Esophagus mucosa (tissue), 1 donor: ENCODE data around the gene FBLIM1. TPM values are rescaled to one million over a fixed set of nuclear protein-coding genes. Genes with fewer than 3 reads are reported as not detected.
A peak's percentile ranks its signal among the peaks of the same experiment; 100 is the strongest.
"Not testable (repeated sequence)": the region's sequence is repeated elsewhere in the genome, so short reads cannot be mapped to it uniquely, and the experiment has no call there.

Experiments used
- ATAC-seq: fragments of 200-7000 bp; cut with Tn5 transposase; one replicate; pipeline ENCODE4 v1.9.1; 2020
- total RNA-seq: library from RNA; stranded (reverse); gene quantifications from one replicate; pipeline ENCODE4 v1.2.4, GENCODE V29; 2023
- donor health status: DM: yes; HTN: yes; CAD: no.

FBLIM1 gene
- total RNA-seq, 1 donor from 2014 or later = 56.5 TPM

- no peak for ATAC-seq
These were observed 9.8 kb downstream of the FBLIM1 start for GRCh38 chr1:15768388-15768787.

GRCh38 chr1:15770313-15770962 is 11.8 kb downstream of the FBLIM1 start:
- ATAC-seq = no peak

GRCh38 chr1:15771836-15772515 is 13.4 kb downstream of the FBLIM1 start:
- ATAC-seq = no peak

GRCh38 chr1:15775706-15776105 is 17.1 kb downstream of the FBLIM1 start:
- ATAC-seq = no peak

- no peak for ATAC-seq
These were observed 19.5 kb downstream of the FBLIM1 start for GRCh38 chr1:15777909-15778707.

GRCh38 chr1:15785683-15786082 is 27.1 kb downstream of the FBLIM1 start:
- peak; percentile 2 for ATAC-seq

GRCh38 chr1:15786581-15786980 is 28.0 kb downstream of the FBLIM1 start:
- peak; percentile 35 for ATAC-seq

- ATAC-seq = peak; percentile 76
These were observed 30.2 kb downstream of the FBLIM1 start for GRCh38 chr1:15788624-15789301.

GRCh38 chr1:15796086-15796462 is 37.5 kb downstream of the FBLIM1 start:
- ATAC-seq = no peak

GRCh38 chr1:15797614-15798390 is 39.2 kb downstream of the FBLIM1 start:
- ATAC-seq = no peak

GRCh38 chr1:15799004-15799867 is 40.6 kb downstream of the FBLIM1 start:
- peak; percentile 80 for ATAC-seq

GRCh38 chr1:15799928-15800835 is 41.6 kb downstream of the FBLIM1 start:
- peak; percentile 87 for ATAC-seq

GRCh38 chr1:15802234-15802965 is 43.8 kb downstream of the FBLIM1 start:
- no peak for ATAC-seq

GRCh38 chr1:15803380-15803779 is 44.8 kb downstream of the FBLIM1 start:
- no peak for ATAC-seq

GRCh38 chr1:15804060-15804459 is 45.5 kb downstream of the FBLIM1 start:
- ATAC-seq = no peak

GRCh38 chr1:15807121-15807520 is 48.5 kb downstream of the FBLIM1 start:
- no peak for ATAC-seq

GRCh38 chr1:15807549-15807948 is 49.0 kb downstream of the FBLIM1 start, which contains the start of gene UQCRHL:
Gene UQCRHL, minus strand, starts transcription at chr1:15807649. Its CDS starts 0 bp downstream, at chr1:15807649.
- ATAC-seq = not testable (repeated sequence)

GRCh38 chr1:15808955-15809354 is 50.4 kb downstream of the FBLIM1 start:
- ATAC-seq = no peak

- ATAC-seq = no peak
These were observed 51.5 kb downstream of the FBLIM1 start for GRCh38 chr1:15810073-15810472.
